ENCODE results near the gene MALAT1.
A peak's percentile ranks its signal among the peaks of the same experiment; 100 is the strongest.
"Not testable (repeated sequence)": the region's sequence is repeated elsewhere in the genome, so short reads cannot be mapped to it uniquely, and the experiment has no call there.

The MALAT1 gene

DNA sequence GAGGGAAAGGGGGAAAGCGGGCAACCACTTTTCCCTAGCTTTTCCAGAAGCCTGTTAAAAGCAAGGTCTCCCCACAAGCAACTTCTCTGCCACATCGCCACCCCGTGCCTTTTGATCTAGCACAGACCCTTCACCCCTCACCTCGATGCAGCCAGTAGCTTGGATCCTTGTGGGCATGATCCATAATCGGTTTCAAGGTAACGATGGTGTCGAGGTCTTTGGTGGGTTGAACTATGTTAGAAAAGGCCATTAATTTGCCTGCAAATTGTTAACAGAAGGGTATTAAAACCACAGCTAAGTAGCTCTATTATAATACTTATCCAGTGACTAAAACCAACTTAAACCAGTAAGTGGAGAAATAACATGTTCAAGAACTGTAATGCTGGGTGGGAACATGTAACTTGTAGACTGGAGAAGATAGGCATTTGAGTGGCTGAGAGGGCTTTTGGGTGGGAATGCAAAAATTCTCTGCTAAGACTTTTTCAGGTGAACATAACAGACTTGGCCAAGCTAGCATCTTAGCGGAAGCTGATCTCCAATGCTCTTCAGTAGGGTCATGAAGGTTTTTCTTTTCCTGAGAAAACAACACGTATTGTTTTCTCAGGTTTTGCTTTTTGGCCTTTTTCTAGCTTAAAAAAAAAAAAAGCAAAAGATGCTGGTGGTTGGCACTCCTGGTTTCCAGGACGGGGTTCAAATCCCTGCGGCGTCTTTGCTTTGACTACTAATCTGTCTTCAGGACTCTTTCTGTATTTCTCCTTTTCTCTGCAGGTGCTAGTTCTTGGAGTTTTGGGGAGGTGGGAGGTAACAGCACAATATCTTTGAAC, 6.8 kb downstream of the MALAT1 start:
- TF ChIP-seq POLR2A (IDR thresholded peaks at IDR 0.05; ENCODE audit: low read length), result peak; percentile 74
- no peak for TF ChIP-seq GATA1 (IDR thresholded peaks at IDR 0.05; ENCODE audit: low read depth, low read length)
- no peak for DNase-seq

DNA sequence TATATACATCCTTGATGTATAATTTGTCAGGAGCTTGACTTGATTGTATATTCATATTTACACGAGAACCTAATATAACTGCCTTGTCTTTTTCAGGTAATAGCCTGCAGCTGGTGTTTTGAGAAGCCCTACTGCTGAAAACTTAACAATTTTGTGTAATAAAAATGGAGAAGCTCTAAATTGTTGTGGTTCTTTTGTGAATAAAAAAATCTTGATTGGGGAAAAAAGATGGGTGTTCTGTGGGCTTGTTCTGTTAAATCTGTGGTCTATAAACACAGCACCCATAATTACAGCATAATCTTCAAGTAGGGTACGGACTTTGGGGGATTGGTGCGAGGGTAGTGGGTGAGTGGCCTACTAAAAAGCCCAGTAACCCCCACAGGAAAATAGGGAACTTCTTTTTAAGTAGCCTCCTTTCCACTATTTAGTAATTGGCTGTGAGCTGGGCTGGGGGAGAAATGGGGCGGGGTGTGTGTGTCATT, 7.5 kb downstream of the MALAT1 start:
- TF ChIP-seq GATA1 (IDR thresholded peaks at IDR 0.05; ENCODE audit: low read depth, low read length), result no peak
- no peak for TF ChIP-seq POLR2A (IDR thresholded peaks at IDR 0.05; ENCODE audit: low read length)
- no peak for DNase-seq

DNA sequence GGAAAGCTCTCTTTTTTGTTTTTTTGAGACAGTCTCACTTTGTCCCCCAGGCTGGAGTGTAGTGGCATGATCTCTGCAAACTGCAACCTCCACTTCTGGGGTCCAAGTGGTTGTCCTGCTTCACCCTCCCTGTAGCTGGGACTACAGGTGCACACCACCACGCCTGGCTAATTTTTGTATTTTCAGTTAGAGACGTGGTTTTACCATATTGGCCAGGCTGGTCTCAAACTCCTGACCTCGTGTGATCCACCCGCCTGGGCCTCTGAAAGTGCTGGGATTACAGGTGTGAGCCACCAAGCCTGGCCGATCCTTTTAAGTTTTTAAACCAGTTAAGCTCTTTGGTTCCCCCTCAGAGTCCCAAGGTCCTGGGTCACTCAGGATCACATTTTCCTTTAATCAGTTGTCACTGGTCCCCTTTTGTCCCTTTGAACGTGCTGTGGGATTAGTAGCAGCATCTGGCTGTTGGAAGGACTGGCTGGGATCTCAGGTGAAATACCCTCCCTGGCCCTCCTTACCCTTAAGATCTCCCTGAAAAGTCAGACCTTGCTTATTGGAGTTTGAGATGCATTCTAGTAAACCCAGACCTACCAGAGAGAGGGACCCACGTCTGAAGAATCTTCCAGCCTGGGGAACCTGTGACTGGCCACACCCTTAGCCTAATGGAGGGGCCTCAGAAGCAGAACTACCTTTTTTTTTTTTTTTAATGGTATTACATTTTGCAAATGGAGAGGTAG, 8.1 kb downstream of the MALAT1 start:
- DNase-seq, result peak; percentile 81 to 89
- no peak for TF ChIP-seq GATA1 (IDR thresholded peaks at IDR 0.05; ENCODE audit: low read depth, low read length)
- TF ChIP-seq POLR2A (IDR thresholded peaks at IDR 0.05; ENCODE audit: low read length), result peak; percentile 95

DNA sequence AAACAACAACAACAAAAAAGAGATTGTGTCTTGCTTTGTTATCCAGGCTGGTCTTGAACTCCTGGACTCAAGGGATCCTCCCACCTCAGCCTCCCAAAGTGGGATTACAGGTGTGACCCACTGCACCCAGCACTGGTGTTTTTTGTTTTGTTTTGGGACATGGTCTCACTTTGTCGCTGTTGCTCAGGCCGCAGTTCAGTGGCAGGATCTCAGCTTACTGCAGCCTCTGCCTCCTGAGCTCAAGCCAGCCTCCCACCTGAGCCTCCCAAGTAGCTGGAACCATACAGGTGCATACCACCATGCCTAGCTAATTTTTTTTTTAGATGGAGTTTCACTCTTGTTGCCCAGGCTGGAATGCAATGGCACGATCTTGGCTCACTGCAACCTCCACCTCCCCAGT, 13.5 kb downstream of the MALAT1 start:
- not testable (repeated sequence) for DNase-seq

DNA sequence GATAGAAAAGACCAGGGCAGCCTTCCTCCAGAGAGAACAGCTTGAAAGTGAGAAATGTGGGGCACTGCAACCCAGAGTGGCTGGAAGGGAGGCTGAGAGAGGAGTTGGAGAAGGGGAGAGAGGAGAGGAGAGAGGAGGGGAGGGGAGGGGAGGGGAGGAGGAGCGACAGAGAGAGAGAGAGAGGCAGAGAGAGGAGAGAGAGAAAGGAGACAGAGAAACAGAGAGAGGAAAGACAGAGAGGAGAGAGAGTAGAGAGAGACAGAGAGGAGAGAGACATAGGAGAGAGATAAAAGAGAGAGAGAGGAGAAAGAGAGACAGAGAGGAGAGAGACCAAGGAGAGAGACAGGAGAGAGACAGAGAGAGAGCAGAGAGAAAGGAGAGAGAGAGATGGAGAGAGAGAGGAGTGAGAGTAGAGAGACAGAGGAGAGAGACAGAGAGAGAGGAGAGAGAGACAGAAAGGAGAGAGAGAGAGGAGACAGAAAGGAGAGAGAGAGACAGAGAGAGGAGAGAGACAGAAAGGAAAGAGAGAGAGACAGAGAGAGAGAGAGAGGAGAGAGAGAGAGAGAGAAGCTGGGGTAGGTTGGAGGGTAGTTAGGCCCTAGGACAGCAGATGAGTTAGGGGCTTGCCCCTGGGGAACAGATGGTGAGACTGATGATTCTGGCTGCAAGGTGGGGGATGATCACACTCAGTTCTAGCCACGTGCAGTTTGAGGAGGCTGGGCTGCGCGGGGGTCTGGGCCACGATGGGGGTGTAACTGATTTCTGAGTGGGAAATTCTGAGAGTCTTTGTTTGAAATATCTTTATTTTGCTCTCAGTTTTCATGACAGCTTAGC, 17.5 kb downstream of the MALAT1 start:
- DNase-seq, result no peak

GRCh38 chr11:65518941-65519549, 20.2 kb downstream of the MALAT1 start:
- DNase-seq, result not testable (repeated sequence)

More for the DNA sequence above, 17.5 kb downstream of the MALAT1 start:
- no peak for TF ChIP-seq POLR2A (IDR thresholded peaks at IDR 0.05; ENCODE audit: low read length)
- no peak for TF ChIP-seq GATA1 (IDR thresholded peaks at IDR 0.05; ENCODE audit: low read depth, low read length)

- not testable (repeated sequence) for DNase-seq
Measured at GRCh38 chr11:65521777-65522521, 23.1 kb downstream of the MALAT1 start.

- not testable (repeated sequence) for DNase-seq
Measured at GRCh38 chr11:65522718-65523630, 24.1 kb downstream of the MALAT1 start.

GRCh38 chr11:65523631-65523968, 24.8 kb downstream of the MALAT1 start:
- DNase-seq, result not testable (repeated sequence)

- no peak for DNase-seq
- no peak for TF ChIP-seq POLR2A (IDR thresholded peaks at IDR 0.05; ENCODE audit: low read length)
- TF ChIP-seq GATA1 (IDR thresholded peaks at IDR 0.05; ENCODE audit: low read depth, low read length), result no peak
Measured at GRCh38 chr11:65524014-65524740, 25.3 kb downstream of the MALAT1 start.

GRCh38 chr11:65524741-65525545, 26.1 kb downstream of the MALAT1 start, which contains the start of gene SCYL1:
Gene SCYL1 (plus strand): TSS chr11:65525083. CDS start chr11:65525154, 71 bp downstream.
- DNase-seq, result peak; percentile 85 to 93
- TF ChIP-seq POLR2A (IDR thresholded peaks at IDR 0.05; ENCODE audit: low read length) (peak; percentile 30), GATA1 (IDR thresholded peaks at IDR 0.05; ENCODE audit: low read depth, low read length) (no peak)

All from erythroblast (primary cell).